Measurements from ENCODE around the gene CALHM5. TPM values are rescaled to one million over a fixed set of nuclear protein-coding genes. Genes with fewer than 3 reads are reported as not detected.

Gene CALHM5
- total RNA-seq, 1 donor from 2014 or later = 0.46 TPM

DNA sequence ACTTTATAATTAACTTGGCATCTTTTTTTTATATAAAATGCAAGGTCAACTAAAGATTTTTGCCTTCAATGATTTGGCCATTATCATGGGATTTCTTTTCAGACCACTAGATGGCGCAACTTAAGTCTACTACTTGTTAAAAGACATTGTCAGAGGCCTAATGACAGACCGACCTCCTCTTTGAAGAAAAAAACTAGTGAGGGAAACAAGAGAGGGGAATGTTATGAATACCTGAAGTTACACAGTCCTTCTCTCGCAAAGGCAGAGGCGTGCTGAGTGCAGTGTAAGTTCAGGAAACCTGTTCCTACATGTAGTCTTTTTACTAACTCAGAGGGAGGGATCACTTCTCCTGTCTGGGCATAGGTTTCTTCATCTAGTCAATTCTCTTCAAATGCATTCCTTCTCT, 24.8 kb downstream of the CALHM5 start:
- peaks cover 19% of the 10 kb centered on the region for H3K27me3 Mint-ChIP-seq
- H3K9me3 Mint-ChIP-seq = no peaks in the 10 kb centered on the region
- no peak for DNase-seq (ENCODE audit: extremely low spot score, unreplicated experiment)
- H3K4me3 Mint-ChIP-seq = no peak overlapping the region
- TF ChIP-seq, protein P1, sequence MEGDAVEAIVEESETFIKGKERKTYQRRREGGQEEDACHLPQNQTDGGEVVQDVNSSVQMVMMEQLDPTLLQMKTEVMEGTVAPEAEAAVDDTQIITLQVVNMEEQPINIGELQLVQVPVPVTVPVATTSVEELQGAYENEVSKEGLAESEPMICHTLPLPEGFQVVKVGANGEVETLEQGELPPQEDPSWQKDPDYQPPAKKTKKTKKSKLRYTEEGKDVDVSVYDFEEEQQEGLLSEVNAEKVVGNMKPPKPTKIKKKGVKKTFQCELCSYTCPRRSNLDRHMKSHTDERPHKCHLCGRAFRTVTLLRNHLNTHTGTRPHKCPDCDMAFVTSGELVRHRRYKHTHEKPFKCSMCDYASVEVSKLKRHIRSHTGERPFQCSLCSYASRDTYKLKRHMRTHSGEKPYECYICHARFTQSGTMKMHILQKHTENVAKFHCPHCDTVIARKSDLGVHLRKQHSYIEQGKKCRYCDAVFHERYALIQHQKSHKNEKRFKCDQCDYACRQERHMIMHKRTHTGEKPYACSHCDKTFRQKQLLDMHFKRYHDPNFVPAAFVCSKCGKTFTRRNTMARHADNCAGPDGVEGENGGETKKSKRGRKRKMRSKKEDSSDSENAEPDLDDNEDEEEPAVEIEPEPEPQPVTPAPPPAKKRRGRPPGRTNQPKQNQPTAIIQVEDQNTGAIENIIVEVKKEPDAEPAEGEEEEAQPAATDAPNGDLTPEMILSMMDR (conservative IDR thresholded peaks at IDR 0.05) = peak; percentile 90
- no peaks in the 10 kb centered on the region for H3K36me3 Mint-ChIP-seq
- H3K4me1 Mint-ChIP-seq (ENCODE audit: unreplicated experiment) = peaks cover 17% of the 10 kb centered on the region
- H3K27ac Mint-ChIP-seq = peak overlapping the region; percentile 44

DNA sequence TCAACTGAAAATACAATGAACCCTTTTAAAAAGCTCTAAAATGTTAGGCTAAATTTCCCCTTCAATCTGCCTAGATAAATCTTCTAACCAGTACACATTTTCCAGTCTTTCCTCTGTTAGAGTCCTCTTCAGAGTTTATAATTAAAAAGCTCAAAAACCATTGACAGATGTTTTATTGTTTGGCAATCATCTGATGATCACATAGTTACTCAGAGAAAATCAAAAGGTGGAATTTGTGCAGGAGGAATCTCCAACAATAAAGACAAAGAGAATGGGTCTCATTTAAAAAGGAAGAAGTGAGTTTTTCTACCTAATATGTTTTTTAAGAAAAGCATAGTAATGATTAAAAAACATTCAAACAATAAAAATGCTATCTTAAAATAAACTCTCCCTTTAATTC, 31.0 kb downstream of the CALHM5 start:
- no peak overlapping the region for H3K4me3 Mint-ChIP-seq
- H3K36me3 Mint-ChIP-seq = no peaks in the 10 kb centered on the region
- TF ChIP-seq, protein P1 (conservative IDR thresholded peaks at IDR 0.05) = no peak
- no peak for DNase-seq (ENCODE audit: extremely low spot score, unreplicated experiment)
- H3K27ac Mint-ChIP-seq = no peak overlapping the region
- H3K27me3 Mint-ChIP-seq = peaks cover 6% of the 10 kb centered on the region
- peaks cover 6% of the 10 kb centered on the region for H3K4me1 Mint-ChIP-seq (ENCODE audit: unreplicated experiment)
- no peaks in the 10 kb centered on the region for H3K9me3 Mint-ChIP-seq

DNA sequence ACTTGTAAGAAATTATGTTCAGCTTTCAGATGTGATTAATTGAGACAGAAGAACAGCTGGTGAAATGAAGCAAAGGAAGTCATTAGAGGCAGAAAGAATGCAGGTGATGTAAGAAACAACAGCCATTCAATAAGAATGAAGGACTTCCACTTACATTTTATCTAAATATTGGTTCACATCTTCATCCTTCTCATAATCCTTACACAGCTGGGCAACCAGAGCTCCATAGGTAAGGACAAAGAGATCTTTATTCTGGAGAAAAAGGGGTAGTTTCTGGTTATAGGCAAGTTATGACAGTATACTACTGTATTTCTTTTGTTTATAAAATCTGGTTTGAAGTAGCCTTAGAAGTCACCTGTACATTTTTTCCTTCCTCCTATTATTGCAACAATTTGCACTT, 31.7 kb downstream of the CALHM5 start:
- Mint-ChIP-seq H3K27me3 (peaks cover 6% of the 10 kb centered on the region), H3K9me3 (no peaks in the 10 kb centered on the region), H3K4me3 (no peak overlapping the region), H3K27ac (no peak overlapping the region), H3K36me3 (no peaks in the 10 kb centered on the region), H3K4me1 (ENCODE audit: unreplicated experiment) (peaks cover 6% of the 10 kb centered on the region)
- TF ChIP-seq, protein P1 (conservative IDR thresholded peaks at IDR 0.05) = no peak
- DNase-seq (ENCODE audit: extremely low spot score, unreplicated experiment) = no peak

DNA sequence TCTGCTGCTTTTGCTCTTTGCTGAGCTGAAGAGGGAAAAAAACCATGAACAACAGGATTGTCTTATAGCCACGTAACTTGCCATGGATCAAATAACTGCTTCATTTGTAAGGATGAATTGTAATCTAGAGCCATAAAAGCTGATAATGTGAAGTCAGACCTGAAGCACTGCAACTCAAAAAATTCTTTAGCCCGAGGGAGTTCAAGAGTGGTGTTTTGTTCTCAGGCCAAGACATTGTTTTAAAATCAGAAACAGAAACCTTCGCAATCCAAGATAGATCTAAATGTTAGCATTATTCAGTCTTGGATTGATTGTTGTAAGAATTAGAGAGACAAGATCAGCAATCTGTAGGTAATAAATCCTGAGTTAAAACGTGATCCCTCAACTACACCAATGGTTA, 34.2 kb downstream of the CALHM5 start, which contains the start of gene TRAPPC3L:
TRAPPC3L (minus strand) TSS at position 34 of the 400 bp plus-strand sequence. CDS start 170 bp downstream, outside the sequence.
- TF ChIP-seq, protein P1 (conservative IDR thresholded peaks at IDR 0.05) = no peak
- no peak within 1 kb of the TSS for H3K27ac Mint-ChIP-seq
- DNase-seq (ENCODE audit: extremely low spot score, unreplicated experiment) = no peak
- H3K4me3 Mint-ChIP-seq = no peak within 1 kb of the TSS
- peaks cover 3% of the 10 kb centered on the region for H3K27me3 Mint-ChIP-seq
- no peaks in the 10 kb centered on the region for H3K9me3 Mint-ChIP-seq
- H3K4me1 Mint-ChIP-seq (ENCODE audit: unreplicated experiment) = peaks cover 6% of the 10 kb centered on the region
- H3K36me3 Mint-ChIP-seq = no peaks in the 10 kb centered on the region

DNA sequence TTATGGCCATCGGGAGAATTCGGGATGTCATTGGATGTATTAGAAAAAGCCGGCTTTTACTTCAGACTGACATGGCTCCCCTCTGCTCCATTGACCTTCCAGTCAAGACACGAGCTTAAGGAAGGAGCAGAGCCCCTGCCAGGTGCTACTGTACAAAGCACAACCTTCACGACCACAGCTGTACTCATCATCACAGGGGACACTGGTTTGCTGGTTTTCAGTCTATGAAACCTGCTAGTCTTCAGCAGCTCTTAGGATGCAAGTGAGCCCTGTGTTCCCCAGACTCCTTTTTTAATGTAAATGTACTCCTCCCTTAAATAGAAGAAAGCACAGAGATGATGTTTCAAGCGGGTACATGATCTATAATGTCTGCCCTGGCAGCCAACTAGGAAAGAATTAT, 35.9 kb downstream of the CALHM5 start:
- DNase-seq (ENCODE audit: extremely low spot score, unreplicated experiment) = no peak
- Mint-ChIP-seq H3K4me1 (ENCODE audit: unreplicated experiment) (peaks cover 10% of the 10 kb centered on the region), H3K36me3 (no peaks in the 10 kb centered on the region), H3K4me3 (no peak overlapping the region), H3K27me3 (no peaks in the 10 kb centered on the region), H3K27ac (no peak overlapping the region), H3K9me3 (no peaks in the 10 kb centered on the region)
- TF ChIP-seq, protein P1 (conservative IDR thresholded peaks at IDR 0.05) = no peak

DNA sequence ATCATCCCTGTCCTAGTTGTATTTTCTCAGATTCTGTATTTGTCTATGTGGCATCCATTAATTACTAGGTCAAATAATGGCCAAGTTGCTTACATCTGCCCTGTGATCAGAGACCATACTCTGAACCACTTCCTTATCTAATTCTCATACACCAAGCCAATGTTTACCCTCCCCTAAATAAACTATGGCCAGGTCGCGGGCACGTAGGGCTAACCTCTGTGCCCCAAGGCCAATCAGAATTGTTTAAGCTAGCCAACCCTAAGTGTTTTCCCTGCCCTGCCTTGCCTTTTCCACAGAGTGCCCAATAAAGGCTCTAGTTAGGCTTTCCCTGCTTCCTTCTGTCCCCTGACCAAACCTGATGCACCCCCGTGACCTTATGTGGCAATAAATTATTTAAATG, 39.4 kb downstream of the CALHM5 start:
- TF ChIP-seq, protein P1 (conservative IDR thresholded peaks at IDR 0.05) = no peak
- no peaks in the 10 kb centered on the region for H3K9me3 Mint-ChIP-seq
- DNase-seq (ENCODE audit: extremely low spot score, unreplicated experiment) = no peak
- H3K4me3 Mint-ChIP-seq = no peak overlapping the region
- peaks cover 3% of the 10 kb centered on the region for H3K27me3 Mint-ChIP-seq
- no peak overlapping the region for H3K27ac Mint-ChIP-seq
- peaks cover 3% of the 10 kb centered on the region for H3K4me1 Mint-ChIP-seq (ENCODE audit: unreplicated experiment)
- no peaks in the 10 kb centered on the region for H3K36me3 Mint-ChIP-seq
